WTC11 (cell line): Measurements from ENCODE around the gene FBXO3. TPM values are rescaled to one million over a fixed set of nuclear protein-coding genes. Genes with fewer than 3 reads are reported as not detected.

Experiments used
- ATAC-seq: fragments of 200-7000 bp; cut with Tn5 transposase; 2 replicates; pipeline ENCODE4 v1.10.0; 2021; ENCODE audit warnings: mild to moderate bottlenecking, moderate library complexity
- CTCF ChIA-PET: fragments of 300-600 bp; sonication (Branson Sonifier 250); formaldehyde crosslinking; loops from one replicate; lab custom pipeline; 2021; ENCODE audit warnings: antibody characterized with exemption; lab: Charles Lee
- POLR2A ChIA-PET: fragments of 350-600 bp; sonication (Branson Sonifier 250); formaldehyde crosslinking; loops from one replicate; lab custom pipeline; 2021; ENCODE audit warnings: antibody characterized with exemption; lab: Charles Lee
- DNase-seq: peaks from one replicate; pipeline ENCODE4 v3.0.0; 2021; ENCODE audit warnings: low spot score
- H3K27ac Mint-ChIP-seq: 2 replicates; pipeline ENCODE4 v1.8.0; 2021; ENCODE audit warnings: mixed read lengths
- H3K27me3 Mint-ChIP-seq: 2 replicates; pipeline ENCODE4 v1.8.0; 2021; ENCODE audit warnings: low read depth, mild to moderate bottlenecking, moderate library complexity, mixed read lengths
- H3K36me3 Mint-ChIP-seq: 2 replicates; pipeline ENCODE4 v1.8.0; 2021; ENCODE audit warnings: mixed read lengths
- H3K4me1 Mint-ChIP-seq: 2 replicates; pipeline ENCODE4 v1.8.0; 2022; ENCODE audit warnings: mixed read lengths
- H3K4me3 Mint-ChIP-seq: 2 replicates; pipeline ENCODE4 v1.8.0; 2021; ENCODE audit warnings: mild to moderate bottlenecking, moderate library complexity, mixed read lengths
- H3K9me3 Mint-ChIP-seq: 2 replicates; pipeline ENCODE4 v1.8.0; 2021; ENCODE audit warnings: mixed read lengths
- CREM ChIP-seq: sonication (generic); formaldehyde crosslinking; IDR thresholded peaks from 2 replicates; pipeline ENCODE4 v1.8.1; 2022; ENCODE audit warnings: mild to moderate bottlenecking, missing genetic modification reagents, moderate library complexity
- ELF4 ChIP-seq: sonication (generic); formaldehyde crosslinking; IDR thresholded peaks from 2 replicates; pipeline ENCODE4 v1.8.1; 2022; ENCODE audit warnings: low read depth, mild to moderate bottlenecking, moderate library complexity, missing genetic modification reagents
- ESRRA ChIP-seq: sonication (generic); formaldehyde crosslinking; IDR thresholded peaks from 2 replicates; pipeline ENCODE4 v1.8.1; 2022; ENCODE audit warnings: mild to moderate bottlenecking, missing genetic modification reagents, borderline replicate concordance
- GABPB1 ChIP-seq: sonication (generic); formaldehyde crosslinking; IDR thresholded peaks from 2 replicates; pipeline ENCODE4 v1.8.1; 2023; ENCODE audit warnings: mild to moderate bottlenecking, missing genetic modification reagents
- JUN ChIP-seq: sonication (generic); formaldehyde crosslinking; IDR thresholded peaks from 2 replicates; pipeline ENCODE4 v1.8.0; 2023; ENCODE audit warnings: mild to moderate bottlenecking, missing genetic modification reagents
- KAT7 ChIP-seq: sonication (generic); formaldehyde crosslinking; IDR thresholded peaks from 2 replicates; pipeline ENCODE4 v1.8.1; 2023; ENCODE audit warnings: missing genetic modification reagents, mild to moderate bottlenecking, borderline replicate concordance
- NFATC4 ChIP-seq: fragments of 250-450 bp; sonication (Bioruptor Pico); IDR thresholded peaks from 2 replicates; pipeline ENCODE4 v1.9.0; 2021; ENCODE audit warnings: mild to moderate bottlenecking
- NFYB ChIP-seq: sonication (generic); formaldehyde crosslinking; conservative IDR thresholded peaks from 2 replicates; pipeline ENCODE4 v1.8.0; 2022; ENCODE audit warnings: low read depth, missing genetic modification reagents
- RELA ChIP-seq: sonication (generic); formaldehyde crosslinking; IDR thresholded peaks from 2 replicates; pipeline ENCODE4 v1.8.1; 2022; ENCODE audit warnings: missing genetic modification reagents, mild to moderate bottlenecking, borderline replicate concordance
- TCF7 ChIP-seq: sonication (generic); formaldehyde crosslinking; IDR thresholded peaks from 2 replicates; pipeline ENCODE4 v1.8.0; 2022; ENCODE audit warnings: mild to moderate bottlenecking, low read depth, missing genetic modification reagents, moderate library complexity
- ZNF121 ChIP-seq: sonication (generic); formaldehyde crosslinking; IDR thresholded peaks from 2 replicates; pipeline ENCODE4 v1.8.0; 2023; ENCODE audit warnings: missing genetic modification reagents
- ZNF219 ChIP-seq: sonication (generic); formaldehyde crosslinking; IDR thresholded peaks from 2 replicates; pipeline ENCODE4 v1.8.0; 2023; ENCODE audit warnings: missing genetic modification reagents, mild to moderate bottlenecking, borderline replicate concordance
- ZNF263 ChIP-seq: sonication (generic); formaldehyde crosslinking; IDR thresholded peaks from 2 replicates; pipeline ENCODE4 v1.8.1; 2022; ENCODE audit warnings: low read depth, mild to moderate bottlenecking, moderate library complexity, missing genetic modification reagents
- total RNA-seq: library from RNA; stranded (reverse); gene quantifications from 3 replicates; pipeline ENCODE4 v1.2.3, GENCODE V29; 2021
- TF ChIP-seq, protein P1 (sequence below): sonication (generic); formaldehyde crosslinking; IDR thresholded peaks from 2 replicates; pipeline ENCODE4 v1.8.1; 2023; ENCODE audit warnings: mild to moderate bottlenecking, missing genetic modification reagents, borderline replicate concordance
- TF ChIP-seq, protein P2 (sequence below): sonication (generic); formaldehyde crosslinking; IDR thresholded peaks from 2 replicates; pipeline ENCODE4 v1.8.1; 2022; ENCODE audit warnings: low read depth, missing genetic modification reagents, borderline replicate concordance
- TF ChIP-seq, protein P3 (sequence below): fragments of 250-450 bp; sonication (Bioruptor Pico); IDR thresholded peaks from 2 replicates; pipeline ENCODE4 v1.9.0; 2021; ENCODE audit warnings: mild to moderate bottlenecking
- TF ChIP-seq, protein P4 (sequence below): sonication (generic); formaldehyde crosslinking; IDR thresholded peaks from 2 replicates; pipeline ENCODE4 v1.8.1; 2023; ENCODE audit warnings: mild to moderate bottlenecking, missing genetic modification reagents
- TF ChIP-seq, protein P5 (sequence below): sonication (generic); formaldehyde crosslinking; IDR thresholded peaks from 2 replicates; pipeline ENCODE4 v1.8.0; 2023; ENCODE audit warnings: missing genetic modification reagents, mild to moderate bottlenecking, borderline replicate concordance
- TF ChIP-seq, protein P6 (sequence below): sonication (generic); formaldehyde crosslinking; IDR thresholded peaks from 2 replicates; pipeline ENCODE4 v1.8.1; 2022; ENCODE audit warnings: low read depth, mild to moderate bottlenecking, moderate library complexity, missing genetic modification reagents, borderline replicate concordance
- TF ChIP-seq, protein P7 (sequence below): sonication (generic); formaldehyde crosslinking; IDR thresholded peaks from 2 replicates; pipeline ENCODE4 v1.8.1; 2023; ENCODE audit warnings: mild to moderate bottlenecking, missing genetic modification reagents, moderate library complexity

FBXO3 gene
- total RNA-seq, 1 experiment from 2014 or later = 14.5 TPM

DNA sequence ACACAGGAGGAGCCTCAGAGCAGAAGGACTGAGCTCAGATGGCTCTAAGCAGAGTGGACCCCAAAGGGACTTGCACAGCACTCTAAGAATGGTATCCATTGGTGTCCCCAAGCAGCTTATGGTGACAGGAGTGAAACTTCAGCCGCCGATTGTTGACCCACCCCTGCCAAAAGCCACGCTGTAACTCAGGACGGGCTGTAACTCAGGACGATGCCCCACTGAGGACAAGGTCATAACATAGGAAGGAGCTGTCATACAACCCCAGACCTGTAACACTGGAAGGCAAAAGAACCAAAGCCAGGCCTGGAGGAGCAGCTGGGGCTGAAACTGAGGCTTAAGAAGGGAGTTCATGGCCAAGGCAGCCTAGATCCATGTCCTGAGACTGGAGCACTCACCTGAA is 52.3 kb downstream of the FBXO3 start:
- Mint-ChIP-seq H3K4me1 (peaks cover 16% of the 10 kb centered on the region), H3K36me3 (peaks cover 11% of the 10 kb centered on the region), H3K4me3 (no peak overlapping the region), H3K9me3 (no peaks in the 10 kb centered on the region), H3K27ac (no peak overlapping the region), H3K27me3 (no peaks in the 10 kb centered on the region)
- no peak for TF ChIP-seq CREM
- TF ChIP-seq, protein P1, sequence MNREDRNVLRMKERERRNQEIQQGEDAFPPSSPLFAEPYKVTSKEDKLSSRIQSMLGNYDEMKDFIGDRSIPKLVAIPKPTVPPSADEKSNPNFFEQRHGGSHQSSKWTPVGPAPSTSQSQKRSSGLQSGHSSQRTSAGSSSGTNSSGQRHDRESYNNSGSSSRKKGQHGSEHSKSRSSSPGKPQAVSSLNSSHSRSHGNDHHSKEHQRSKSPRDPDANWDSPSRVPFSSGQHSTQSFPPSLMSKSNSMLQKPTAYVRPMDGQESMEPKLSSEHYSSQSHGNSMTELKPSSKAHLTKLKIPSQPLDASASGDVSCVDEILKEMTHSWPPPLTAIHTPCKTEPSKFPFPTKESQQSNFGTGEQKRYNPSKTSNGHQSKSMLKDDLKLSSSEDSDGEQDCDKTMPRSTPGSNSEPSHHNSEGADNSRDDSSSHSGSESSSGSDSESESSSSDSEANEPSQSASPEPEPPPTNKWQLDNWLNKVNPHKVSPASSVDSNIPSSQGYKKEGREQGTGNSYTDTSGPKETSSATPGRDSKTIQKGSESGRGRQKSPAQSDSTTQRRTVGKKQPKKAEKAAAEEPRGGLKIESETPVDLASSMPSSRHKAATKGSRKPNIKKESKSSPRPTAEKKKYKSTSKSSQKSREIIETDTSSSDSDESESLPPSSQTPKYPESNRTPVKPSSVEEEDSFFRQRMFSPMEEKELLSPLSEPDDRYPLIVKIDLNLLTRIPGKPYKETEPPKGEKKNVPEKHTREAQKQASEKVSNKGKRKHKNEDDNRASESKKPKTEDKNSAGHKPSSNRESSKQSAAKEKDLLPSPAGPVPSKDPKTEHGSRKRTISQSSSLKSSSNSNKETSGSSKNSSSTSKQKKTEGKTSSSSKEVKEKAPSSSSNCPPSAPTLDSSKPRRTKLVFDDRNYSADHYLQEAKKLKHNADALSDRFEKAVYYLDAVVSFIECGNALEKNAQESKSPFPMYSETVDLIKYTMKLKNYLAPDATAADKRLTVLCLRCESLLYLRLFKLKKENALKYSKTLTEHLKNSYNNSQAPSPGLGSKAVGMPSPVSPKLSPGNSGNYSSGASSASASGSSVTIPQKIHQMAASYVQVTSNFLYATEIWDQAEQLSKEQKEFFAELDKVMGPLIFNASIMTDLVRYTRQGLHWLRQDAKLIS (CRISPR knock-in tag) = no peak
- TF ChIP-seq, protein P2, sequence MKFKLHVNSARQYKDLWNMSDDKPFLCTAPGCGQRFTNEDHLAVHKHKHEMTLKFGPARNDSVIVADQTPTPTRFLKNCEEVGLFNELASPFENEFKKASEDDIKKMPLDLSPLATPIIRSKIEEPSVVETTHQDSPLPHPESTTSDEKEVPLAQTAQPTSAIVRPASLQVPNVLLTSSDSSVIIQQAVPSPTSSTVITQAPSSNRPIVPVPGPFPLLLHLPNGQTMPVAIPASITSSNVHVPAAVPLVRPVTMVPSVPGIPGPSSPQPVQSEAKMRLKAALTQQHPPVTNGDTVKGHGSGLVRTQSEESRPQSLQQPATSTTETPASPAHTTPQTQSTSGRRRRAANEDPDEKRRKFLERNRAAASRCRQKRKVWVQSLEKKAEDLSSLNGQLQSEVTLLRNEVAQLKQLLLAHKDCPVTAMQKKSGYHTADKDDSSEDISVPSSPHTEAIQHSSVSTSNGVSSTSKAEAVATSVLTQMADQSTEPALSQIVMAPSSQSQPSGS = no peak
- TF ChIP-seq, protein P3, sequence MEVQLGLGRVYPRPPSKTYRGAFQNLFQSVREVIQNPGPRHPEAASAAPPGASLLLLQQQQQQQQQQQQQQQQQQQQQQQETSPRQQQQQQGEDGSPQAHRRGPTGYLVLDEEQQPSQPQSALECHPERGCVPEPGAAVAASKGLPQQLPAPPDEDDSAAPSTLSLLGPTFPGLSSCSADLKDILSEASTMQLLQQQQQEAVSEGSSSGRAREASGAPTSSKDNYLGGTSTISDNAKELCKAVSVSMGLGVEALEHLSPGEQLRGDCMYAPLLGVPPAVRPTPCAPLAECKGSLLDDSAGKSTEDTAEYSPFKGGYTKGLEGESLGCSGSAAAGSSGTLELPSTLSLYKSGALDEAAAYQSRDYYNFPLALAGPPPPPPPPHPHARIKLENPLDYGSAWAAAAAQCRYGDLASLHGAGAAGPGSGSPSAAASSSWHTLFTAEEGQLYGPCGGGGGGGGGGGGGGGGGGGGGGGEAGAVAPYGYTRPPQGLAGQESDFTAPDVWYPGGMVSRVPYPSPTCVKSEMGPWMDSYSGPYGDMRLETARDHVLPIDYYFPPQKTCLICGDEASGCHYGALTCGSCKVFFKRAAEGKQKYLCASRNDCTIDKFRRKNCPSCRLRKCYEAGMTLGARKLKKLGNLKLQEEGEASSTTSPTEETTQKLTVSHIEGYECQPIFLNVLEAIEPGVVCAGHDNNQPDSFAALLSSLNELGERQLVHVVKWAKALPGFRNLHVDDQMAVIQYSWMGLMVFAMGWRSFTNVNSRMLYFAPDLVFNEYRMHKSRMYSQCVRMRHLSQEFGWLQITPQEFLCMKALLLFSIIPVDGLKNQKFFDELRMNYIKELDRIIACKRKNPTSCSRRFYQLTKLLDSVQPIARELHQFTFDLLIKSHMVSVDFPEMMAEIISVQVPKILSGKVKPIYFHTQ (CRISPR knock-in tag) = no peak
- TF ChIP-seq, protein P4, sequence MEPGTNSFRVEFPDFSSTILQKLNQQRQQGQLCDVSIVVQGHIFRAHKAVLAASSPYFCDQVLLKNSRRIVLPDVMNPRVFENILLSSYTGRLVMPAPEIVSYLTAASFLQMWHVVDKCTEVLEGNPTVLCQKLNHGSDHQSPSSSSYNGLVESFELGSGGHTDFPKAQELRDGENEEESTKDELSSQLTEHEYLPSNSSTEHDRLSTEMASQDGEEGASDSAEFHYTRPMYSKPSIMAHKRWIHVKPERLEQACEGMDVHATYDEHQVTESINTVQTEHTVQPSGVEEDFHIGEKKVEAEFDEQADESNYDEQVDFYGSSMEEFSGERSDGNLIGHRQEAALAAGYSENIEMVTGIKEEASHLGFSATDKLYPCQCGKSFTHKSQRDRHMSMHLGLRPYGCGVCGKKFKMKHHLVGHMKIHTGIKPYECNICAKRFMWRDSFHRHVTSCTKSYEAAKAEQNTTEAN (CRISPR knock-in tag) = no peak
- no peak for TF ChIP-seq GABPB1 (CRISPR knock-in tag)
- no peak for TF ChIP-seq ELF4 (CRISPR knock-in tag)
- TF ChIP-seq ZNF263 (CRISPR knock-in tag) = no peak
- no peak for TF ChIP-seq ZNF121 (CRISPR knock-in tag)
- TF ChIP-seq RELA = no peak
- TF ChIP-seq ZNF219 (CRISPR knock-in tag) = no peak
- no peak for ATAC-seq
- DNase-seq = no peak
- ChIA-PET POLR2A (no interaction called here), CTCF (no interaction called here)

DNA sequence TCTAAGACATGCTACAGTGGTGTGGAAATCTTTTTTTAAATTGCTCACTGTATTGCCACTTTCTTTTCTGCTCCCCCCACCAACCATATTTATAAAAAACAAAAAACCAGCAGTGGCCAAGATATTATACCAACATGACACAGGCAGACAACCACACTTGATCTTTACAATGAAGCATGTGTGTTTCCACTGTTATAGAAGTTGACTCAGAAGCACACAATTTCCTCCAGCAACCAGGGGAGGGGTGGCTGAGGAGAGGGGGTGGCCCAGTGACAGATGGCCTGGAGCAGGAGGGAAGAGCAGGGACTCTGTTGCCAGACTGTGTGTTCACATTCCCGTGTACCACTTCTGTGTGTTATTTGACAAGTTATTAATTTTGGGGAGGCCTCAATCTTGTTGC is 52.9 kb downstream of the FBXO3 start:
- no peak overlapping the region for H3K4me3 Mint-ChIP-seq
- no peak for DNase-seq
- peaks cover 16% of the 10 kb centered on the region for H3K4me1 Mint-ChIP-seq
- no peak for ATAC-seq
- no peaks in the 10 kb centered on the region for H3K27me3 Mint-ChIP-seq
- no peak overlapping the region for H3K27ac Mint-ChIP-seq
- ChIA-PET POLR2A (no interaction called here), CTCF (no interaction called here)
- no peaks in the 10 kb centered on the region for H3K9me3 Mint-ChIP-seq
- H3K36me3 Mint-ChIP-seq = peaks cover 12% of the 10 kb centered on the region
- TF ChIP-seq, protein P5, sequence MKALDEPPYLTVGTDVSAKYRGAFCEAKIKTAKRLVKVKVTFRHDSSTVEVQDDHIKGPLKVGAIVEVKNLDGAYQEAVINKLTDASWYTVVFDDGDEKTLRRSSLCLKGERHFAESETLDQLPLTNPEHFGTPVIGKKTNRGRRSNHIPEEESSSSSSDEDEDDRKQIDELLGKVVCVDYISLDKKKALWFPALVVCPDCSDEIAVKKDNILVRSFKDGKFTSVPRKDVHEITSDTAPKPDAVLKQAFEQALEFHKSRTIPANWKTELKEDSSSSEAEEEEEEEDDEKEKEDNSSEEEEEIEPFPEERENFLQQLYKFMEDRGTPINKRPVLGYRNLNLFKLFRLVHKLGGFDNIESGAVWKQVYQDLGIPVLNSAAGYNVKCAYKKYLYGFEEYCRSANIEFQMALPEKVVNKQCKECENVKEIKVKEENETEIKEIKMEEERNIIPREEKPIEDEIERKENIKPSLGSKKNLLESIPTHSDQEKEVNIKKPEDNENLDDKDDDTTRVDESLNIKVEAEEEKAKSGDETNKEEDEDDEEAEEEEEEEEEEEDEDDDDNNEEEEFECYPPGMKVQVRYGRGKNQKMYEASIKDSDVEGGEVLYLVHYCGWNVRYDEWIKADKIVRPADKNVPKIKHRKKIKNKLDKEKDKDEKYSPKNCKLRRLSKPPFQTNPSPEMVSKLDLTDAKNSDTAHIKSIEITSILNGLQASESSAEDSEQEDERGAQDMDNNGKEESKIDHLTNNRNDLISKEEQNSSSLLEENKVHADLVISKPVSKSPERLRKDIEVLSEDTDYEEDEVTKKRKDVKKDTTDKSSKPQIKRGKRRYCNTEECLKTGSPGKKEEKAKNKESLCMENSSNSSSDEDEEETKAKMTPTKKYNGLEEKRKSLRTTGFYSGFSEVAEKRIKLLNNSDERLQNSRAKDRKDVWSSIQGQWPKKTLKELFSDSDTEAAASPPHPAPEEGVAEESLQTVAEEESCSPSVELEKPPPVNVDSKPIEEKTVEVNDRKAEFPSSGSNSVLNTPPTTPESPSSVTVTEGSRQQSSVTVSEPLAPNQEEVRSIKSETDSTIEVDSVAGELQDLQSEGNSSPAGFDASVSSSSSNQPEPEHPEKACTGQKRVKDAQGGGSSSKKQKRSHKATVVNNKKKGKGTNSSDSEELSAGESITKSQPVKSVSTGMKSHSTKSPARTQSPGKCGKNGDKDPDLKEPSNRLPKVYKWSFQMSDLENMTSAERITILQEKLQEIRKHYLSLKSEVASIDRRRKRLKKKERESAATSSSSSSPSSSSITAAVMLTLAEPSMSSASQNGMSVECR (CRISPR knock-in tag) = no peak
- TF ChIP-seq TCF7 (CRISPR knock-in tag) (no peak), NFATC4 (CRISPR knock-in tag) (no peak), NFYB (CRISPR knock-in tag) (no peak), KAT7 (CRISPR knock-in tag) (no peak), JUN (no peak), RELA (no peak), ESRRA (CRISPR knock-in tag) (no peak)
- TF ChIP-seq, protein P6, sequence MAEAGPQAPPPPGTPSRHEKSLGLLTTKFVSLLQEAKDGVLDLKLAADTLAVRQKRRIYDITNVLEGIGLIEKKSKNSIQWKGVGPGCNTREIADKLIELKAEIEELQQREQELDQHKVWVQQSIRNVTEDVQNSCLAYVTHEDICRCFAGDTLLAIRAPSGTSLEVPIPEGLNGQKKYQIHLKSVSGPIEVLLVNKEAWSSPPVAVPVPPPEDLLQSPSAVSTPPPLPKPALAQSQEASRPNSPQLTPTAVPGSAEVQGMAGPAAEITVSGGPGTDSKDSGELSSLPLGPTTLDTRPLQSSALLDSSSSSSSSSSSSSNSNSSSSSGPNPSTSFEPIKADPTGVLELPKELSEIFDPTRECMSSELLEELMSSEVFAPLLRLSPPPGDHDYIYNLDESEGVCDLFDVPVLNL (CRISPR knock-in tag) = no peak
- TF ChIP-seq, protein P7, sequence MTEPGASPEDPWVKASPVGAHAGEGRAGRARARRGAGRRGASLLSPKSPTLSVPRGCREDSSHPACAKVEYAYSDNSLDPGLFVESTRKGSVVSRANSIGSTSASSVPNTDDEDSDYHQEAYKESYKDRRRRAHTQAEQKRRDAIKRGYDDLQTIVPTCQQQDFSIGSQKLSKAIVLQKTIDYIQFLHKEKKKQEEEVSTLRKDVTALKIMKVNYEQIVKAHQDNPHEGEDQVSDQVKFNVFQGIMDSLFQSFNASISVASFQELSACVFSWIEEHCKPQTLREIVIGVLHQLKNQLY (CRISPR knock-in tag) = no peak
